ENCODE results near the gene JOSD2.
A peak's percentile ranks its signal among the peaks of the same experiment; 100 is the strongest.
"Not testable (repeated sequence)": the region's sequence is repeated elsewhere in the genome, so short reads cannot be mapped to it uniquely, and the experiment has no call there.

JOSD2 gene

GRCh38 chr19:50475736-50476223 is 35.2 kb downstream of the JOSD2 start:
- DNase-seq (ENCODE audit: low spot score) = no peak

- no peak for DNase-seq (ENCODE audit: low spot score)
Observed at GRCh38 chr19:50475101-50475568, 35.9 kb downstream of the JOSD2 start.

- DNase-seq (ENCODE audit: low spot score) = not testable (repeated sequence)
Observed at GRCh38 chr19:50473336-50473735, 37.7 kb downstream of the JOSD2 start.

- DNase-seq (ENCODE audit: low spot score) = no peak
Observed at GRCh38 chr19:50468818-50469217, 42.2 kb downstream of the JOSD2 start.

- no peak for DNase-seq (ENCODE audit: low spot score)
Observed at GRCh38 chr19:50467566-50467965, 43.4 kb downstream of the JOSD2 start.

GRCh38 chr19:50466706-50467039 is 44.3 kb downstream of the JOSD2 start:
- no peak for DNase-seq (ENCODE audit: low spot score)

GRCh38 chr19:50465986-50466705 is 44.8 kb downstream of the JOSD2 start:
- no peak for DNase-seq (ENCODE audit: low spot score)

- DNase-seq (ENCODE audit: low spot score) = no peak
Observed at GRCh38 chr19:50465000-50465399, 46.0 kb downstream of the JOSD2 start.

GRCh38 chr19:50464348-50464747 is 46.6 kb downstream of the JOSD2 start:
- no peak for DNase-seq (ENCODE audit: low spot score)

- no peak for DNase-seq (ENCODE audit: low spot score)
Observed at GRCh38 chr19:50462970-50463369, 48.0 kb downstream of the JOSD2 start.

- peak; percentile 74 for DNase-seq (ENCODE audit: low spot score)
Observed at GRCh38 chr19:50461066-50461875, 49.7 kb downstream of the JOSD2 start.

- no peak for DNase-seq (ENCODE audit: low spot score)
Observed at GRCh38 chr19:50460161-50460765, 50.7 kb downstream of the JOSD2 start.

- DNase-seq (ENCODE audit: low spot score) = no peak
Observed at GRCh38 chr19:50459638-50460037, 51.4 kb downstream of the JOSD2 start.

GRCh38 chr19:50459067-50459456 is 51.9 kb downstream of the JOSD2 start:
- DNase-seq (ENCODE audit: low spot score) = no peak

- DNase-seq (ENCODE audit: low spot score) = no peak
Observed at GRCh38 chr19:50458396-50459066, 52.5 kb downstream of the JOSD2 start.

- no peak for DNase-seq (ENCODE audit: low spot score)
Observed at GRCh38 chr19:50457300-50457699, 53.7 kb downstream of the JOSD2 start.

Measured in LoVo (cell line).